Endothelial cell of umbilical vein (primary cell): ENCODE measurements around the gene MME. TPM values are rescaled to one million over a fixed set of nuclear protein-coding genes. Genes with fewer than 3 reads are reported as not detected.

Experiments used
- BruUV-seq: library from RNA; stranded (reverse); fragments of 400-500 nt; replicated peaks from 2 replicates; lab custom pipeline; 2021; lab: Mats Ljungman, UMichigan
- CTCF ChIA-PET: fragments of 300-600, 350-600 bp; sonication (Branson Sonifier 250); formaldehyde crosslinking; loops from one replicate; lab custom pipeline; 2021; ENCODE audit warnings: antibody characterized with exemption, inconsistent platforms; lab: Charles Lee
- POLR2A ChIA-PET: fragments of 300-600, 350-600 bp; sonication (Branson Sonifier 250); formaldehyde crosslinking; loops from one replicate; lab custom pipeline; 2021; ENCODE audit warnings: antibody characterized with exemption, inconsistent platforms; lab: Charles Lee
- DNase-seq: peaks from one replicate; pipeline ENCODE4 v3.0.0-alpha.2; 2011; ENCODE audit warnings: low read depth, low spot score
- FAIRE-seq: peaks from 2 replicates; lab custom pipeline; 2011; peaks lifted over from hg19 to GRCh38; lab: Jason Lieb, UNC
- H2AFZ ChIP-seq: 2 replicates; pipeline ENCODE4 v1.6.0; 2012; ENCODE audit warnings: low read depth, low read length, control low read depth, inconsistent platforms
- H3K27ac ChIP-seq: 2 replicates; pipeline ENCODE4 v1.5.1; 2011; ENCODE audit warnings: low read depth, mild to moderate bottlenecking, control low read depth, low read length, moderate library complexity; ENCODE audit not compliant: insufficient read depth
- H3K27me3 ChIP-seq, 2 experiments: 2 replicates each; pipeline versions ENCODE4 v1.6.0 to v1.6.1; 2011; ENCODE audit warnings: low read length in 2 of 2, mixed read lengths in 1 of 2; ENCODE audit not compliant: control insufficient read depth in 2 of 2, insufficient read depth in 2 of 2
- H3K36me3 ChIP-seq, 2 experiments: 2 replicates in 1 of 2; 3 replicates in 1 of 2; pipeline ENCODE4 v1.5.1; 2011; ENCODE audit warnings: low read length in 2 of 2, mild to moderate bottlenecking in 1 of 2, moderate library complexity in 1 of 2; ENCODE audit not compliant: control insufficient read depth in 2 of 2, insufficient read depth in 2 of 2; ENCODE audit errors: extremely low read depth in 1 of 2
- H3K4me1 ChIP-seq: 3 replicates; pipeline ENCODE4 v1.5.1; 2011; ENCODE audit warnings: mild to moderate bottlenecking, low read length; ENCODE audit not compliant: control insufficient read depth, insufficient read depth; ENCODE audit errors: extremely low read depth
- H3K4me2 ChIP-seq: 2 replicates; pipeline ENCODE4 v1.6.1; 2011; ENCODE audit warnings: low read length, control low read depth, mixed read lengths; ENCODE audit not compliant: insufficient read depth
- H3K4me3 ChIP-seq, 3 experiments: fragments of 200-600 bp in 1 of 3; sonication (generic), shearing (Covaris generic) in 1 of 3; replicated peaks in 1 of 3; 2 replicates each; pipeline ENCODE4 v1.5.1; 2011 to 2016; ENCODE audit warnings: control low read depth in 3 of 3, low read length in 3 of 3, mild to moderate bottlenecking in 2 of 3, inconsistent platforms in 1 of 3, low read depth in 1 of 3, moderate library complexity in 1 of 3; ENCODE audit not compliant: insufficient read depth in 1 of 3
- H3K79me2 ChIP-seq: 2 replicates; pipeline ENCODE4 v1.6.0; 2012; ENCODE audit warnings: low read length, inconsistent platforms; ENCODE audit not compliant: control insufficient read depth, insufficient read depth
- H3K9ac ChIP-seq: replicated peaks from 2 replicates; pipeline ENCODE3; 2011; ENCODE audit warnings: low read length, control low read depth; ENCODE audit not compliant: insufficient read depth; ENCODE audit errors: extremely low read depth
- H3K9me1 ChIP-seq: replicated peaks from 3 replicates; pipeline ENCODE4 v1.6.0; 2011; ENCODE audit warnings: mild to moderate bottlenecking, low read length; ENCODE audit not compliant: control insufficient read depth, insufficient read depth; ENCODE audit errors: extremely low read depth
- H3K9me3 ChIP-seq: replicated peaks from 2 replicates; pipeline ENCODE4 v1.5.1; 2012; ENCODE audit warnings: low read length, inconsistent platforms; ENCODE audit not compliant: control insufficient read depth, insufficient read depth
- H4K20me1 ChIP-seq: replicated peaks from 2 replicates; pipeline ENCODE3; 2011; ENCODE audit warnings: mild to moderate bottlenecking, low read length; ENCODE audit not compliant: control insufficient read depth, insufficient read depth; ENCODE audit errors: extremely low read depth
- EZH2 ChIP-seq: IDR thresholded peaks from 2 replicates; pipeline ENCODE4 v1.6.1; 2012; ENCODE audit warnings: borderline replicate concordance, low read depth, mild to moderate bottlenecking, moderate library complexity, low read length, inconsistent platforms; ENCODE audit not compliant: severe bottlenecking
- FOS ChIP-seq: IDR thresholded peaks from 2 replicates; pipeline ENCODE4 v1.6.1; 2011; ENCODE audit warnings: mild to moderate bottlenecking, low read length, moderate library complexity, borderline replicate concordance; ENCODE audit not compliant: insufficient read depth
- GATA2 ChIP-seq: IDR thresholded peaks from 2 replicates; pipeline ENCODE4 v1.7.0; 2011; ENCODE audit warnings: low read depth, mild to moderate bottlenecking, moderate library complexity, mixed read lengths, low read length; ENCODE audit not compliant: insufficient read length, insufficient read depth
- JUN ChIP-seq: IDR thresholded peaks from 2 replicates; pipeline ENCODE4 v1.6.1; 2011; ENCODE audit warnings: borderline replicate concordance, low read depth; ENCODE audit not compliant: insufficient read length, insufficient read depth
- MAX ChIP-seq: IDR thresholded peaks from 2 replicates; pipeline ENCODE4 v1.6.1; 2011; ENCODE audit not compliant: insufficient read depth, insufficient read length
- MYC ChIP-seq: IDR thresholded peaks from one replicate; pipeline ENCODE4 v1.6.1; 2011; ENCODE audit warnings: mild to moderate bottlenecking, low read depth, low read length
- POLR2A ChIP-seq: IDR thresholded peaks from 2 replicates; pipeline ENCODE4 v1.6.1; 2012; ENCODE audit warnings: low read depth, mild to moderate bottlenecking, control low read depth, low read length
- POLR2AphosphoS5 ChIP-seq: IDR thresholded peaks from 2 replicates; pipeline ENCODE4 v1.6.1; 2012; ENCODE audit warnings: low read depth, mild to moderate bottlenecking, control low read depth, low read length, moderate library complexity; ENCODE audit not compliant: insufficient read depth
- dilution Hi-C: fragments of 300-500 bp; cut with MboI; formaldehyde crosslinking; loops from one replicate; pipeline ENCODE4 v1.15.0; 2019; ENCODE audit warnings: low sequenced_read_pairs; ENCODE audit not compliant: extremely low pct_ligation_motif_present
- intact Hi-C: fragments of 100-400 bp; cut with micrococcal nuclease; formaldehyde crosslinking; loops from one replicate; pipeline ENCODE4 v1.10.0; 2022
- polyA plus RNA-seq, 4 experiments: library from polyadenylated mRNA; depleted of rRNA in 3 of 4; stranded (reverse) in 3 of 4; unstranded in 1 of 4; fragments of >200 nt; gene quantifications; 2 replicates each; pipeline versions ENCODE4 v1.2.1 to v1.2.3, GENCODE V29; 2011 to 2012; ENCODE audit warnings: missing spikeins in 1 of 4
- total RNA-seq: library from RNA; stranded (reverse); gene quantifications from 2 replicates; pipeline ENCODE4 v1.2.3, GENCODE V29; 2021
- TF ChIP-seq, protein P1 (sequence below), 2 donors: IDR thresholded peaks; 1 replicate in 1 of 2; 2 replicates in 1 of 2; pipeline ENCODE4 v1.5.1; 2011; ENCODE audit warnings: low read length in 2 of 2, mild to moderate bottlenecking in 2 of 2, moderate library complexity in 2 of 2, control low read depth in 1 of 2, inconsistent platforms in 1 of 2, low read depth in 1 of 2; ENCODE audit not compliant: insufficient read depth in 1 of 2; ENCODE audit errors: extremely low read depth in 1 of 2

The MME gene
- total and polyA plus RNA-seq, 2 donors (not counting 3 experiments of a cell fraction or from before 2014, with no cell fraction given): 6.0 to 10.5 TPM

- no peaks in the 10 kb centered on the region for H3K79me2 ChIP-seq
- no peaks in the 10 kb centered on the region for H3K27me3 ChIP-seq
- no peak for DNase-seq
- BruUV-seq: no TSS peak
- TF ChIP-seq MAX (no peak), GATA2 (no peak), POLR2A (no peak), POLR2AphosphoS5 (no peak), FOS (no peak), EZH2 (no peak), JUN (no peak), MYC (no peak)
- TF ChIP-seq, protein P1, sequence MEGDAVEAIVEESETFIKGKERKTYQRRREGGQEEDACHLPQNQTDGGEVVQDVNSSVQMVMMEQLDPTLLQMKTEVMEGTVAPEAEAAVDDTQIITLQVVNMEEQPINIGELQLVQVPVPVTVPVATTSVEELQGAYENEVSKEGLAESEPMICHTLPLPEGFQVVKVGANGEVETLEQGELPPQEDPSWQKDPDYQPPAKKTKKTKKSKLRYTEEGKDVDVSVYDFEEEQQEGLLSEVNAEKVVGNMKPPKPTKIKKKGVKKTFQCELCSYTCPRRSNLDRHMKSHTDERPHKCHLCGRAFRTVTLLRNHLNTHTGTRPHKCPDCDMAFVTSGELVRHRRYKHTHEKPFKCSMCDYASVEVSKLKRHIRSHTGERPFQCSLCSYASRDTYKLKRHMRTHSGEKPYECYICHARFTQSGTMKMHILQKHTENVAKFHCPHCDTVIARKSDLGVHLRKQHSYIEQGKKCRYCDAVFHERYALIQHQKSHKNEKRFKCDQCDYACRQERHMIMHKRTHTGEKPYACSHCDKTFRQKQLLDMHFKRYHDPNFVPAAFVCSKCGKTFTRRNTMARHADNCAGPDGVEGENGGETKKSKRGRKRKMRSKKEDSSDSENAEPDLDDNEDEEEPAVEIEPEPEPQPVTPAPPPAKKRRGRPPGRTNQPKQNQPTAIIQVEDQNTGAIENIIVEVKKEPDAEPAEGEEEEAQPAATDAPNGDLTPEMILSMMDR (IDR thresholded peaks at IDR 0.05; ENCODE audit: extremely low read depth in 1 of 2, insufficient read depth in 1 of 2, low read depth in 1 of 2, low read length in 2 of 2): no peak
- no peak for FAIRE-seq
- no peak overlapping the region for H3K4me2 ChIP-seq
- H3K36me3 ChIP-seq: no peaks in the 10 kb centered on the region
- H2AFZ ChIP-seq: no peak overlapping the region
- no peaks in the 10 kb centered on the region for H4K20me1 ChIP-seq
- H3K4me3 ChIP-seq: no peak overlapping the region
- no peak overlapping the region for H3K9ac ChIP-seq
- ChIA-PET CTCF (interaction anchor here (1.3 kb wide), 1 partner anchor 13 kb away, joined by 3 read pairs; no protein-coding TSS in a partner anchor), POLR2A (no interaction called here)
- H3K9me1 ChIP-seq: no peaks in the 10 kb centered on the region
- intact Hi-C loops: no loop called here
- H3K4me1 ChIP-seq: no peaks in the 10 kb centered on the region
- H3K27ac ChIP-seq: no peak overlapping the region
- dilution Hi-C loops: no loop called here
- H3K9me3 ChIP-seq: no peaks in the 10 kb centered on the region
Observed at GRCh38 chr3:155161640-155162292, 81.6 kb downstream of the MME start.
